Right kidney (tissue), 1 donor: Measurements from ENCODE around the gene TINAG.
"Not testable (repeated sequence)": the region's sequence is repeated elsewhere in the genome, so short reads cannot be mapped to it uniquely, and the experiment has no call there.

Source experiments
- DNase-seq: peaks from one replicate; pipeline ENCODE4 v3.0.0-alpha.2; 2016

TINAG gene

GRCh38 chr6:54301770-54302169 is 6.5 kb upstream of the TINAG start:
- DNase-seq: no peak

- no peak for DNase-seq
Measured at GRCh38 chr6:54307439-54307910, 766 bp upstream of the TINAG start.

- no peak for DNase-seq
Measured at GRCh38 chr6:54308986-54309315, 710 bp downstream of the TINAG start.

- DNase-seq: no peak
Measured at GRCh38 chr6:54310377-54311152, 2.3 kb downstream of the TINAG start.

- no peak for DNase-seq
Measured at GRCh38 chr6:54315656-54316055, 7.4 kb downstream of the TINAG start.

GRCh38 chr6:54320871-54321270 is 12.6 kb downstream of the TINAG start:
- no peak for DNase-seq

- DNase-seq: no peak
Measured at GRCh38 chr6:54327631-54328030, 19.4 kb downstream of the TINAG start.

GRCh38 chr6:54331571-54331970 is 23.3 kb downstream of the TINAG start:
- not testable (repeated sequence) for DNase-seq

- no peak for DNase-seq
Measured at GRCh38 chr6:54335871-54336270, 27.6 kb downstream of the TINAG start.

GRCh38 chr6:54353975-54354374 is 45.7 kb downstream of the TINAG start:
- no peak for DNase-seq

GRCh38 chr6:54354608-54355007 is 46.4 kb downstream of the TINAG start:
- DNase-seq: no peak

GRCh38 chr6:54357141-54357540 is 48.9 kb downstream of the TINAG start:
- DNase-seq: no peak

GRCh38 chr6:54361188-54361587 is 52.9 kb downstream of the TINAG start:
- no peak for DNase-seq

- DNase-seq: no peak
Measured at GRCh38 chr6:54361734-54362133, 53.5 kb downstream of the TINAG start.

- DNase-seq: no peak
Measured at GRCh38 chr6:54366667-54367327, 58.6 kb downstream of the TINAG start.

- DNase-seq: no peak
Measured at GRCh38 chr6:54377776-54378175, 69.5 kb downstream of the TINAG start.

GRCh38 chr6:54386295-54386694 is 78.1 kb downstream of the TINAG start:
- no peak for DNase-seq

- DNase-seq: no peak
Measured at GRCh38 chr6:54390362-54390761, 82.1 kb downstream of the TINAG start.

GRCh38 chr6:54391577-54391976 is 83.3 kb downstream of the TINAG start:
- no peak for DNase-seq

- DNase-seq: no peak
Measured at GRCh38 chr6:54403096-54403495, 94.9 kb downstream of the TINAG start.

GRCh38 chr6:54404791-54405190 is 96.5 kb downstream of the TINAG start:
- no peak for DNase-seq

- no peak for DNase-seq
Measured at GRCh38 chr6:54411767-54412166, 103.5 kb downstream of the TINAG start.

GRCh38 chr6:54415517-54415916 is 107.3 kb downstream of the TINAG start:
- no peak for DNase-seq

GRCh38 chr6:54419885-54420284 is 111.6 kb downstream of the TINAG start:
- DNase-seq: no peak
